HTERT RPE-1 (cell line): ENCODE data around the gene TAS2R30.
"Not testable (repeated sequence)": the region's sequence is repeated elsewhere in the genome, so short reads cannot be mapped to it uniquely, and the experiment has no call there.

Experiments used
- in situ Hi-C: fragments of 300-500 bp; cut with MboI; formaldehyde crosslinking; loops from 4 replicates; pipeline ENCODE4 v1.14.3; 2020; ENCODE audit warnings: low sequenced_read_pairs

TAS2R30 gene

DNA sequence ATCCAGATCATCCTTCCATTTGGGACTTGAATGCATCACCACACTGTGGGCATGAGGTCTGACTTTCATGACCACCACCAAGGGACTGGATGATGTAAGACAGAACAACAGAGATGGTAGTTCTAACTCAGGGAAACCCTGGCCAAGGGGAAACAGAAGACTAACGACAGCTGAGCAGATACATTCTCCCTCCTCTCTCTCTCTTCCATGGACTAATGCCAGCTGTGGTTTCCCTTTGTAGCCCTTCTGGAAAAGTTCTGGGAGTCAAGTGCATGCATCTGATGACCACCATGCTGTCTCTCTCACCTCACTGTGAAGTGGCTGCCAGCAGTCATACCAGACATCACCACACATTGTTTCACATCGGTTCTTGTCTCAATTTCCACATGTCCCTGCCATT, 3.4 kb downstream of the TAS2R30 start:
- in situ Hi-C loops, result no loop called here

DNA sequence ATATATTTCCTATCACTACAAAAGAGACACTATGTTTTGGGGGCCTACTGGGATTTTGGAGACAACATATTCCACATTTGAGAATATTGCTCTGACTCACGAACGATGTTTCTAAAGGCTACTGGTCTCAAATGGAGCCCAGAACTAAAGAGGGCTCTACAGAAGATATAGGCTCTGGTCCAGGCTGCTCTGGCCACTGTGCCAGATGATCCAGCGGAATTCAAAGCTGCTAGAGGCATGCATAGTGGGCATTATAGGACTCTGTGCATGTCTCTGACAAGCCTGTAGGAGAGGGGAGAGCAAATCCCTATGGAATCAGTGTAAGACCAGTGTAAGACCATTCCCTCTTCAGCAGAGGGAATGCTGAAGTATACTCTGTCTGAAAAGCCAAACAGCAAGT, 4.1 kb downstream of the TAS2R30 start:
- in situ Hi-C loops, result no loop called here

DNA sequence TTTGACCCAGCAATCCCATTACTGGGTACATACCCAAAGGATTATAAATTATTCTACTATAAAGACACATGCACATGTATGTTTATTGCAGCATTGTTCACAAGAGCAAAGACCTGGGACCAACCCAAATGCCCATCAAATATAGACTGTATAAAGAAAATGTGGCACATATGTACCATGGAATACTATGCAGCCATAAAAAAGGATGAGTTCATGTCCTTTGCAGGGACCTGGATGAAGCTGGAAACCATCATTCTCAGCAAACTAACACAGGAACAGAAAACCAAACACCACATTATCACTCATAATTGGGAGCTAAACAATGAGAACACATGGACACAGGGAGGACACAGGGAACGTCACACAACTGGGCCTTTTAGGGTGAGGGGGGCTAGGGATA, 20.3 kb downstream of the TAS2R30 start:
- in situ Hi-C loops, result not testable (repeated sequence)

DNA sequence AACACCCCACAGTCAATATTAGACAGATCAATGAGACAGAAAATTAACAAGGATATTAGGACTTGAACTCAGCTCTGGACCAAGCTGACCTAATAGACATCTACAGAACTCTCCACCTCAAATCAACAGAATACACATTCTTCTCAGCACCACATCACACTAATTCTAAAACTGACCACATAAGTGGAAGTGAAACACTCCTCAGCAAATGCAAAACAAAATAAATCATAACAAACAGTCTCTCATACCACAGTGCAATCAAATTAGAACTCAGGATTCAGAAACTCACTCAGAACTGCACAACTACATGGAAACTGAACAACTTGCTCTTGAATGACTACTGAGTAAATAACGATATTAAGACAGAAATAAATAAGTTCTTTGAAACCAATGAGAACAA, 23.2 kb downstream of the TAS2R30 start:
- in situ Hi-C loops, result not testable (repeated sequence)

DNA sequence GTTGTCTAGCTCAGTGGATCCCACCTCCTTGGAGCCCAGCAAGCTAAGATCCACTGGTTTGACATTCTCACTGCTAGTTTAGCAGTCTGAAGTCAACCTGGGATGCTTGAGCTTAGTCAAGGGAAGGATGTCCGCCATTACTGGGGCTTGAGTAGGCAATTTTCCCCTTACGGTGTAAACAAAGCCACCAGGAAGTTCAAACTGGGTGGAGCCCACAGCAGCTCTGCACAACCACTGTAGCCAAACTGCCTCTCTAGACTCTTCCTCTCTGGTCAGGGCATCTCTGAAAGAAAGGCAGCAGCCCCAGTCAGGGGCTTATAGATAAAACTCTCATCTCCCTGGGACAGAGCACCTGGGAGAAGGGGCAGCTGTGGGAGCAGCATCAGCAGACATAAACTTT, 25.6 kb downstream of the TAS2R30 start:
- in situ Hi-C loops, result no loop called here

DNA sequence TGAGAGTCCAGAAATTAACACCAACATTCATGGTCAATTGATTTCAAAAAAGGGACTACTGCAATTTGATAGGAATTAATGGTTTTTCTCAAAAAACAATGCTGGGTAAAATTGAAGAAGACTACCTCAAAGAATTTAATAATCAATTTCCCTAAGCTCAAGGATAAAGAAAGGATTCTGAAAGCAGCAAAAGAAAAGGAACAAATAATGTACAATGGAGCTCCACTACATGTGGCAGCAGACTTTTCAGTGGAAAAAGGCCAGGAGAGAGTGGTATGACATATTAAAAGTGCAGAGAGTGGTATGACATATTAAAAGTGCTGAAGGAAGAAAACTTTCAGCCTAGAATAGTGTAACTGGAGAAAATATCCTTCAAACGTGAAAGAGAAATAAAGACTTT, 26.7 kb downstream of the TAS2R30 start:
- in situ Hi-C loops, result no loop called here

DNA sequence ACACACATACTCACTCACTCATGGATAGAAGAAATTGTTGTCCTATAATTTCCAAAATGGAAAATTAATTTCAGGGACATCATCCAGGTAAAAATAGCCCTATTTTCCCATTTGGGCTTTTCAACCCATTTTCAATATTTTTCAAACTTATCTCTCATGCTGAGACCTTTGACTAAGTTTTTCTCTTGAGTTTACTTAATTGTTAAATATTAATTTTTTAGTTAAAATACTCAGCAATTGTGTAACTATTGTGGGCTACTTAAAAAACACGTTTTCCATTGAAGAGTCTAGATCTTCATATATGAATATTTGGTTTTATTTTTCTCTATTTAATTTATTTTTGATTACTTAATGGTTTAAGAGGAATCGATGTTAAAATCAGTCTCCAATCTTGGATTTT, 28.2 kb downstream of the TAS2R30 start:
- in situ Hi-C loops, result no loop called here

DNA sequence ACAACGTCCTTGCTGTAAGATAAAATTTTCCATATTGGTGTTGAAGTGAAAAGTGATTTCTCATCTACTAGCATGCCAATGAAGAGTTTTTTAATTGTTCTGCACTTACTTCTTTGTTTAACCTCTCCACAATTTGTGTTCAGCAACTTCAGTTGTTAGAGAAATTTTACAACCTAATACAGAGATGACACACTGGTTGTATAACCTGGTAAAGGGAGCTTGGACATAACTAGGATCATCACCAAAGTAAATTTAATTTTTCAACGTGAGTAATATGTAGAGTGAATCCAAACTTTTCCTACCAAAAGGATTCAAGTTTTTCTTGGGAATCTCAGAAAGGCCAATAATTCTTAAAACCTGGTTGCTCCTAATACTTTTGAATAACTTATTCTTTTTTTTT, 28.9 kb downstream of the TAS2R30 start:
- in situ Hi-C loops, result no loop called here

DNA sequence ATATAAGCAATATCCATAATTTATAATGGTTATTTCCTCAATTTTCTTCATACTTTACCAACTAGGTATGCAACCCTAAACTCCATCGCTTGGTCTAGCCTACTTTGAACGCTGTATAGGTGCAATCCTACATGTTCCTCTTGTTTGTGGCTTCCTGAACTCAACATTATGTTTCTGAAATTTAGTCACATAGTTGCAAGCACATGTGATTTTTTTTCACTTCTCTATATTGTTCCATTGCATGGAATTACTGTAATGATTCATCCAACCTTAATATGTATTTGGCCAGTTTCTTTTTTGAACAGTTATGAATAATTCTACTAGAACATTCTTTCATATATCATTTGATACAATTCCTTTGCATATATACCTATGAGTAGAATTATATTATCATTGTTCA, 39.5 kb downstream of the TAS2R30 start:
- in situ Hi-C loops, result not testable (repeated sequence)

DNA sequence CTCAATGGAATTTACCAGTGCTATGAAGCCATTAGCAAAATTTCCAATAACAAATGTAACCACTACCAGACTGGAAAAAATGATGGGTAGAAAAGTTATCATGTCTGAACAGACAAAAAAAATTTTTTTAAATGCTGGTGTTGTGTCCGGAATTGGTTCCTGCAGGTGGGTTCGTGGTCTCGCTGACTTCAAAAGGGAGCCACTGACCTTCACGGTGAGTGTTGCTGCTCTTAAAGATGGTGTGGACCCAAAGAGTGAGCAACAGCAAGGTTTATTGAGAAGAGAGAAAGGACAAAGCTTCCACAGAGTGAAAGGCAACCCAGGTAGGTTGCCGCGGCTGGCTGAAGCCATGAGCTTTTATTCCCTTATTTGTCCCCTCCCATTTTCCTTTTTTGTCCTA, 42.3 kb downstream of the TAS2R30 start, which contains the start of gene TAS2R43:
Gene TAS2R43 (minus strand): TSS at position 186 of the 400 bp plus-strand sequence. CDS start 84 bp downstream, at position 102.
- in situ Hi-C loops, result no loop called here

DNA sequence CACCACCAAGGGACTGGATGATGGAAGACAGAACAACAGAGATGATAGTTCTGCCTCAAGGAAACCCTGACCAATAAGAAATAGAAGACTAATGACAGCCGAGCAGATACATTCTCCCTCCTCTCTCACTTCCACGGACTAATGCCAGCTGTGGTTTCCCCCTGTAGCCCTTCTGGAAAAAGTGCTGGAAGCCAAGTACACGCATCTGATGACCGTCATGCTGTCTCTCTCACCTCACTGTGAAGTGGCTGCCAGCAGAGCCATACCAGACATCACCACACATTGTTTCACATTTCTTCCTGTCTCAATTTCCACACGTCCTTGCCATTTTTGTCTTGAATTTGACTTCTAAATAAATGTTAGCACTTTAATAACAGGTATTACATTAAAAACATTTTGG, 45.2 kb downstream of the TAS2R30 start:
- in situ Hi-C loops, result no loop called here

DNA sequence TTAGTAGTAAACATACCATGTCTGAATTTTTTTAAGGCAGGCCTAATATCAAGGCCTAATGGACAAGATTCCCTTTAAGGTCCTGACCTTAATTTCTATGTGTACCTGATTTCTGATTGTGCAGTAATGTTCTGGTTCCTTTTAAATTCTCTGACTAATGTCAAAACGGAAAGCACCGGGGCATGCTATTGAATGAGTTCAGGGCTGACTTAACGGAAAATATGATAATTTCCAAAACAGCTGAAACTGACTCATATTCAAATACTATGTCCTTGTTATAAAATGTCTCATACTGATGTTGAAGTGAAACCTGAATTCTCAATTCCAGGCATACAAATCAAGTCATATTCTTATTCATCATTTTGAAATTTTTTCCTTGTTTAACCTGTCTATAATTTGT, 49.0 kb downstream of the TAS2R30 start:
- in situ Hi-C loops, result no loop called here
